Measurements from ENCODE around the gene C1orf174. TPM values are rescaled to one million over a fixed set of nuclear protein-coding genes. Genes with fewer than 3 reads are reported as not detected.

C1orf174 gene
- polyA plus RNA-seq, 3 donors = 19.1 to 46.0 (median 21.3) TPM

DNA sequence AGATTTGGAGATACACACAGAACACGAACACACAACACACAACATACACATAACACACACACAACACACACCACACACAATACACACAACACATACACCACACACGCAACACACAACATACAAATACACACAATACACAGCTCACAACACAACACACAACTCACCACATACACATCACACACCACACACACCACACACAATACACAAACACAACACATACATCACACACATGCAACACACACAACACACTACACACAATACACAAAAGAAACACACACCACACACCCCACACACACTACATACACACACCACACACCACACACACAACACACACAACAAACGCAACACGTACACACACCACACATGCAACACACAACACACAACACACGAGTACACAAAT, 29.1 kb upstream of the C1orf174 start:
- Mint-ChIP-seq H3K27ac (no peak overlapping the region), H3K4me3 (no peak overlapping the region), H3K27me3 (ENCODE audit: low read depth in 3 of 3) (peaks cover 6 to 10% (median 8%) of the 10 kb centered on the region in 3 donors), H3K9me3 (peaks cover 0 to 9% (median 8%) of the 10 kb centered on the region in 7 donors), H3K36me3 (no peaks in the 10 kb centered on the region), H3K4me1 (no peaks in the 10 kb centered on the region)
- no peaks in the 10 kb centered on the region for H3K9me3 ChIP-seq (replicated peaks in 1 of 2; ENCODE audit: control insufficient read depth in 1 of 2, insufficient read depth in 1 of 2, low read length in 2 of 2)
- 60% methylated on average over 4 of the region's 5 CpGs for WGBS (ENCODE audit: insufficient coverage)
- intact Hi-C loops (cut with micrococcal nuclease) = no loop called here
- no peaks in the 10 kb centered on the region for H4K20me1 ChIP-seq (ENCODE audit: insufficient read depth, low read length)
- DNase-seq = no peak
- H3K4me3 ChIP-seq (replicated peaks in 1 of 3; ENCODE audit: low read depth in 2 of 3, low read length in 3 of 3) = no peak overlapping the region
- no peak overlapping the region for H2AFZ ChIP-seq (ENCODE audit: insufficient read depth, low read depth, low read length, poor library complexity, severe bottlenecking)
- H3K27ac ChIP-seq (ENCODE audit: low read depth in 1 of 2, low read length in 2 of 2) = no peak overlapping the region
- H3K4me1 ChIP-seq (ENCODE audit: control insufficient read depth in 1 of 2, insufficient read depth in 2 of 2, low read length in 2 of 2) = no peaks in the 10 kb centered on the region
- H3K79me2 ChIP-seq (ENCODE audit: insufficient read depth, low read length) = no peaks in the 10 kb centered on the region
- TF ChIP-seq, protein P1, sequence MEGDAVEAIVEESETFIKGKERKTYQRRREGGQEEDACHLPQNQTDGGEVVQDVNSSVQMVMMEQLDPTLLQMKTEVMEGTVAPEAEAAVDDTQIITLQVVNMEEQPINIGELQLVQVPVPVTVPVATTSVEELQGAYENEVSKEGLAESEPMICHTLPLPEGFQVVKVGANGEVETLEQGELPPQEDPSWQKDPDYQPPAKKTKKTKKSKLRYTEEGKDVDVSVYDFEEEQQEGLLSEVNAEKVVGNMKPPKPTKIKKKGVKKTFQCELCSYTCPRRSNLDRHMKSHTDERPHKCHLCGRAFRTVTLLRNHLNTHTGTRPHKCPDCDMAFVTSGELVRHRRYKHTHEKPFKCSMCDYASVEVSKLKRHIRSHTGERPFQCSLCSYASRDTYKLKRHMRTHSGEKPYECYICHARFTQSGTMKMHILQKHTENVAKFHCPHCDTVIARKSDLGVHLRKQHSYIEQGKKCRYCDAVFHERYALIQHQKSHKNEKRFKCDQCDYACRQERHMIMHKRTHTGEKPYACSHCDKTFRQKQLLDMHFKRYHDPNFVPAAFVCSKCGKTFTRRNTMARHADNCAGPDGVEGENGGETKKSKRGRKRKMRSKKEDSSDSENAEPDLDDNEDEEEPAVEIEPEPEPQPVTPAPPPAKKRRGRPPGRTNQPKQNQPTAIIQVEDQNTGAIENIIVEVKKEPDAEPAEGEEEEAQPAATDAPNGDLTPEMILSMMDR (IDR thresholded peaks at IDR 0.05) = no peak
- no peak overlapping the region for H3K4me2 ChIP-seq (replicated peaks; ENCODE audit: extremely low read depth, low read length, poor library complexity, severe bottlenecking)
- no peak overlapping the region for H3K9ac ChIP-seq (ENCODE audit: insufficient read depth, low read length, poor library complexity, severe bottlenecking)
- no peaks in the 10 kb centered on the region for H3K36me3 ChIP-seq (replicated peaks in 1 of 2; ENCODE audit: control insufficient read depth in 1 of 2, insufficient read depth in 2 of 2, low read length in 2 of 2)
- H3K27me3 ChIP-seq (ENCODE audit: control insufficient read depth in 2 of 2, insufficient read depth in 2 of 2, low read length in 2 of 2) = no peaks in the 10 kb centered on the region

DNA sequence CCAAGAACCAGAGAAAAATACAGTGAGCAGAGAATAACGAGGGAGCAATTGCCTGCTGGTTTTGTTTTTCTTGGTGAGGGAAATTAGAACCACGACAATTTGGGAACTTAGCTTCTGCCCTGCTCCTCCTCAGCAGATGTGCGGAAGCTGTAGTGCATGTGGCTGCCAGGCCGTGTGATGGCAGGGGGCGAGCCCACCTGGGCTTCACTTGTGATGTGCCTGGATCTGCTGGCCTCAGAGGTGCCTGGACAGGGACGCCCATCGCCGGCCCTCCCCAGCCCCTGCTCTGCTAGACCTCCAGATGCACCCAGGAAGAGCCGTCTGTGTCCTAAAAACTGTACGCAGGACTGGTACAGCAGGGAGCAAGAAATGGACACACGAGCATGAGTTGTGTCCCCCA, 28.5 kb upstream of the C1orf174 start:
- Mint-ChIP-seq H3K4me3 (no peak overlapping the region), H3K4me1 (no peaks in the 10 kb centered on the region), H3K36me3 (no peaks in the 10 kb centered on the region), H3K9me3 (peaks cover 0 to 9% (median 6%) of the 10 kb centered on the region in 7 donors), H3K27ac (peak overlapping the region in 2 of 7 donors; percentile 39 to 47), H3K27me3 (ENCODE audit: low read depth in 3 of 3) (peaks cover 6 to 10% (median 8%) of the 10 kb centered on the region in 3 donors)
- H3K79me2 ChIP-seq (ENCODE audit: insufficient read depth, low read length) = no peaks in the 10 kb centered on the region
- no peak overlapping the region for H3K4me2 ChIP-seq (replicated peaks; ENCODE audit: extremely low read depth, low read length, poor library complexity, severe bottlenecking)
- no peaks in the 10 kb centered on the region for H3K27me3 ChIP-seq (ENCODE audit: control insufficient read depth in 2 of 2, insufficient read depth in 2 of 2, low read length in 2 of 2)
- 60% methylated on average over 11 of the region's 11 CpGs for WGBS (ENCODE audit: insufficient coverage)
- H3K4me3 ChIP-seq (replicated peaks in 1 of 3; ENCODE audit: low read depth in 2 of 3, low read length in 3 of 3) = no peak overlapping the region
- TF ChIP-seq, protein P1 (IDR thresholded peaks at IDR 0.05) = no peak
- DNase-seq = no peak
- H4K20me1 ChIP-seq (ENCODE audit: insufficient read depth, low read length) = no peaks in the 10 kb centered on the region
- no peak overlapping the region for H3K9ac ChIP-seq (ENCODE audit: insufficient read depth, low read length, poor library complexity, severe bottlenecking)
- no peaks in the 10 kb centered on the region for H3K36me3 ChIP-seq (replicated peaks in 1 of 2; ENCODE audit: control insufficient read depth in 1 of 2, insufficient read depth in 2 of 2, low read length in 2 of 2)
- H3K9me3 ChIP-seq (replicated peaks in 1 of 2; ENCODE audit: control insufficient read depth in 1 of 2, insufficient read depth in 1 of 2, low read length in 2 of 2) = no peaks in the 10 kb centered on the region
- no peak overlapping the region for H2AFZ ChIP-seq (ENCODE audit: insufficient read depth, low read depth, low read length, poor library complexity, severe bottlenecking)
- intact Hi-C loops (cut with micrococcal nuclease) = no loop called here
- no peak overlapping the region for H3K27ac ChIP-seq (ENCODE audit: low read depth in 1 of 2, low read length in 2 of 2)
- H3K4me1 ChIP-seq (ENCODE audit: control insufficient read depth in 1 of 2, insufficient read depth in 2 of 2, low read length in 2 of 2) = no peaks in the 10 kb centered on the region
